ENCODE data around the gene BUB1.
"Not testable (repeated sequence)": the region's sequence is repeated elsewhere in the genome, so short reads cannot be mapped to it uniquely, and the experiment has no call there.

BUB1 gene

GRCh38 chr2:110591973-110592372, 85.9 kb downstream of the BUB1 start:
- not testable (repeated sequence) for DNase-seq (ENCODE audit: low spot score)

- not testable (repeated sequence) for DNase-seq (ENCODE audit: low spot score)
Measured at GRCh38 chr2:110589677-110590330, 88.1 kb downstream of the BUB1 start.

- DNase-seq (ENCODE audit: low spot score): not testable (repeated sequence)
Measured at GRCh38 chr2:110588520-110588919, 89.3 kb downstream of the BUB1 start.

All from AG08396 (cell line).